ENCODE data around the gene KRT2.

DNA sequence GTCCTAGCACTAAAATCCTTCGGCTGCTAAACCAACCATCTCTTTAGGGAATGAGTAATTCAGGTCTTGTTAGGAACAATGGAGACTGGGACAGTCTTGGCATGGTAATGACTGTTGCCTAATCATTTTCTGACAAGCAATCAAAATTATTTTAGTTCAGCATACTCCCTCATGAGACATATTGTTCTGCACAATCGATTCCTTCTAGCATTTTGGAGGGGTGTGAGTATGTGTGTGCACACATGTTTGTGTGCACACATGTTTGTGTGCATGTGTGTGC lies 30.3 kb upstream of the KRT2 start:
- TF ChIP-seq ZNF583 (CRISPR knock-in tag; IDR thresholded peaks at IDR 0.05) (no peak), HCFC1 (IDR thresholded peaks at IDR 0.05; ENCODE audit: low read depth, low read length) (no peak), RBM39 (optimal IDR thresholded peaks at IDR 0.05; ENCODE audit: low read depth, low read length) (no peak), CEBPB (tag; IDR thresholded peaks at IDR 0.05) (no peak)
- TF ChIP-seq, protein P1, sequence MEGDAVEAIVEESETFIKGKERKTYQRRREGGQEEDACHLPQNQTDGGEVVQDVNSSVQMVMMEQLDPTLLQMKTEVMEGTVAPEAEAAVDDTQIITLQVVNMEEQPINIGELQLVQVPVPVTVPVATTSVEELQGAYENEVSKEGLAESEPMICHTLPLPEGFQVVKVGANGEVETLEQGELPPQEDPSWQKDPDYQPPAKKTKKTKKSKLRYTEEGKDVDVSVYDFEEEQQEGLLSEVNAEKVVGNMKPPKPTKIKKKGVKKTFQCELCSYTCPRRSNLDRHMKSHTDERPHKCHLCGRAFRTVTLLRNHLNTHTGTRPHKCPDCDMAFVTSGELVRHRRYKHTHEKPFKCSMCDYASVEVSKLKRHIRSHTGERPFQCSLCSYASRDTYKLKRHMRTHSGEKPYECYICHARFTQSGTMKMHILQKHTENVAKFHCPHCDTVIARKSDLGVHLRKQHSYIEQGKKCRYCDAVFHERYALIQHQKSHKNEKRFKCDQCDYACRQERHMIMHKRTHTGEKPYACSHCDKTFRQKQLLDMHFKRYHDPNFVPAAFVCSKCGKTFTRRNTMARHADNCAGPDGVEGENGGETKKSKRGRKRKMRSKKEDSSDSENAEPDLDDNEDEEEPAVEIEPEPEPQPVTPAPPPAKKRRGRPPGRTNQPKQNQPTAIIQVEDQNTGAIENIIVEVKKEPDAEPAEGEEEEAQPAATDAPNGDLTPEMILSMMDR (IDR thresholded peaks at IDR 0.05 in 2 of 3, conservative IDR thresholded peaks at IDR 0.05 in 1 of 3; ENCODE audit: insufficient read depth in 2 of 3, low read depth in 1 of 3, low read length in 3 of 3), result no peak

All from K562 (cell line).